PC-3 (cell line): ENCODE results near the gene CGN. TPM values are rescaled to one million over a fixed set of nuclear protein-coding genes. Genes with fewer than 3 reads are reported as not detected.

Source experiments
- ATAC-seq: fragments of 200-7000 bp; cut with Tn5 transposase; 2 replicates; pipeline ENCODE4 v1.9.1; 2020; ENCODE audit warnings: mild to moderate bottlenecking, moderate library complexity
- BruUV-seq: library from RNA; stranded (reverse); fragments of 400-500 nt; replicated peaks from 2 replicates; lab custom pipeline; 2021; lab: Mats Ljungman, UMichigan
- CTCF ChIA-PET: fragments of 300-600 bp; sonication (Branson Sonifier 250); formaldehyde crosslinking; loops from one replicate; lab custom pipeline; 2022; ENCODE audit warnings: antibody characterized with exemption; lab: Charles Lee
- POLR2A ChIA-PET: fragments of 300-600 bp; sonication (Branson Sonifier 250); formaldehyde crosslinking; loops from one replicate; lab custom pipeline; 2022; ENCODE audit warnings: antibody characterized with exemption; ENCODE audit not compliant: unreplicated experiment; lab: Charles Lee
- DNase-seq: peaks from one replicate; pipeline ENCODE4 v3.0.0-alpha.2; 2015
- H2AFZ ChIP-seq: fragments of 300-600 bp; sonication (generic); 2 replicates; pipeline ENCODE4 v1.6.0; 2016; ENCODE audit warnings: antibody characterized with exemption, low read length
- H3F3A ChIP-seq: fragments of 300-600 bp; sonication (generic); one replicate; pipeline ENCODE4 v1.6.0; 2017; ENCODE audit warnings: antibody characterized with exemption, low read length, control low read depth, mild to moderate bottlenecking; ENCODE audit not compliant: unreplicated experiment
- H3K27ac ChIP-seq: fragments of 300-600 bp; sonication (generic); 2 replicates; pipeline ENCODE4 v1.5.1; 2016; ENCODE audit warnings: mild to moderate bottlenecking, low read length
- H3K27me3 ChIP-seq: fragments of 300-600 bp; sonication (generic); 2 replicates; pipeline ENCODE4 v1.6.1; 2016; ENCODE audit warnings: low read length, mixed read lengths
- H3K36me3 ChIP-seq: fragments of 300-600 bp; sonication (generic); 2 replicates; pipeline ENCODE4 v1.6.1; 2016; ENCODE audit warnings: low read depth, mixed run types, low read length, mixed read lengths
- H3K4me1 ChIP-seq: fragments of 300-600 bp; sonication (generic); 2 replicates; pipeline ENCODE4 v1.5.1; 2016; ENCODE audit warnings: low read length; ENCODE audit not compliant: insufficient read depth
- H3K4me2 ChIP-seq: fragments of 300-600 bp; sonication (generic); 2 replicates; pipeline ENCODE4 v1.6.0; 2016; ENCODE audit warnings: low read length
- H3K4me3 ChIP-seq: fragments of 300-600 bp; sonication (generic); 2 replicates; pipeline ENCODE4 v1.5.1; 2016; ENCODE audit warnings: mild to moderate bottlenecking, low read length, mixed read lengths
- H3K79me2 ChIP-seq: fragments of 300-600 bp; sonication (generic); 2 replicates; pipeline ENCODE4 v1.6.1; 2017; ENCODE audit warnings: low read length, mixed read lengths
- H3K9ac ChIP-seq: fragments of 300-600 bp; sonication (generic); 2 replicates; pipeline ENCODE4 v1.6.0; 2016; ENCODE audit warnings: mild to moderate bottlenecking, low read length
- H3K9me2 ChIP-seq: fragments of 300-600 bp; sonication (generic); replicated peaks from 2 replicates; pipeline ENCODE4 v1.6.1; 2016; ENCODE audit warnings: mixed run types, low read length, mixed read lengths
- H3K9me3 ChIP-seq: fragments of 300-600 bp; sonication (generic); 2 replicates; pipeline ENCODE4 v1.6.1; 2016; ENCODE audit warnings: low read length, mixed read lengths
- H4K20me1 ChIP-seq: fragments of 300-600 bp; sonication (generic); 2 replicates; pipeline ENCODE4 v1.6.1; 2016; ENCODE audit warnings: low read length, mixed read lengths
- EZH2 ChIP-seq: fragments of 300-600 bp; sonication (generic); IDR thresholded peaks from one replicate; pipeline ENCODE4 v1.6.1; 2017; ENCODE audit warnings: antibody characterized with exemption, mild to moderate bottlenecking, low read length; ENCODE audit not compliant: unreplicated experiment
- EZH2phosphoT487 ChIP-seq: fragments of 300-600 bp; sonication (generic); IDR thresholded peaks from 2 replicates; pipeline ENCODE4 v1.6.1; 2018; ENCODE audit warnings: mild to moderate bottlenecking, antibody characterized with exemption, low read length, borderline replicate concordance
- intact Hi-C: fragments of 100-400 bp; cut with micrococcal nuclease; formaldehyde crosslinking; loops from 2 replicates; pipeline ENCODE4 v1.9.0; 2023
- total RNA-seq: library from RNA; depleted of rRNA; stranded (reverse); fragments of >200 nt; gene quantifications from 2 replicates; pipeline ENCODE4 v1.2.3, GENCODE V29; 2014
- TF ChIP-seq, protein P1 (sequence below): fragments of 300-600 bp; sonication (generic); conservative IDR thresholded peaks from 2 replicates; pipeline ENCODE4 v1.5.1; 2017; ENCODE audit warnings: antibody characterized with exemption, low read depth, mild to moderate bottlenecking, low read length

CGN gene
- total RNA-seq, 1 experiment from 2014 or later: 13.3 TPM

DNA sequence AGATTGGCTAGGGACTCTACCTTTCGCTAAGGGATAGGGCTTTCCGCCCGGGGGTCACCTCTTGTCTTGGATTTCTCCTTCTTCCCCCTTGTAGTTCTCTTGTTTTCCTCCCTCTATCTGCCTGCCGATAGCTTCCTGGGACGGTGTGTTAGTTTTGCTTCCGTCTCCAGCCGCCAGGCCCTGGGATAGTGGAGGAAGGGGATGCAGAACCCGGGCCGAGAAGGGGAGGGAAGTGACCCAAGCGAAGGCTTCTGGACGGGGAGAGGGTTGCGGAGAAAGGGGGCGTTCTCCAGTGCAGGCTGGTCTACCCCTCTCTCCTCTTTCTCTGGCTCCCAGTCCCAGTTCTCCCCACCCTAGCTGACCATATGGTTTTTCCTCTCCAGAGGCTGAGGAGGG, 29.8 kb downstream of the CGN start:
- Histone ChIP-seq H3K4me3 (peak overlapping the region; percentile 81), H3K9me3 (no peaks in the 10 kb centered on the region), H3K36me3 (peaks cover 6% of the 10 kb centered on the region; the same call in 1 of the 2 replicates), H3K9ac (peak overlapping the region; percentile 72), H3K4me2 (peak overlapping the region; percentile 79), H3F3A (no peaks in the 10 kb centered on the region), H3K79me2 (peaks cover 57% of the 10 kb centered on the region), H3K27ac (peak overlapping the region; percentile 86), H4K20me1 (peaks cover 34% of the 10 kb centered on the region), H3K4me1 (peaks cover 63% of the 10 kb centered on the region), H2AFZ (0 out of 2 replicates have a peak overlapping the region, but pooled peaks have one; percentile 5), H3K9me2 (no peaks in the 10 kb centered on the region), H3K27me3 (no peaks in the 10 kb centered on the region)
- CTCF ChIA-PET: interaction anchor here (0.5 kb wide), 1 partner anchor 100 kb away, joined by 3 read pairs; no protein-coding TSS in a partner anchor
- TF ChIP-seq EZH2phosphoT487 (no peak), EZH2 (no peak)
- TF ChIP-seq, protein P1, sequence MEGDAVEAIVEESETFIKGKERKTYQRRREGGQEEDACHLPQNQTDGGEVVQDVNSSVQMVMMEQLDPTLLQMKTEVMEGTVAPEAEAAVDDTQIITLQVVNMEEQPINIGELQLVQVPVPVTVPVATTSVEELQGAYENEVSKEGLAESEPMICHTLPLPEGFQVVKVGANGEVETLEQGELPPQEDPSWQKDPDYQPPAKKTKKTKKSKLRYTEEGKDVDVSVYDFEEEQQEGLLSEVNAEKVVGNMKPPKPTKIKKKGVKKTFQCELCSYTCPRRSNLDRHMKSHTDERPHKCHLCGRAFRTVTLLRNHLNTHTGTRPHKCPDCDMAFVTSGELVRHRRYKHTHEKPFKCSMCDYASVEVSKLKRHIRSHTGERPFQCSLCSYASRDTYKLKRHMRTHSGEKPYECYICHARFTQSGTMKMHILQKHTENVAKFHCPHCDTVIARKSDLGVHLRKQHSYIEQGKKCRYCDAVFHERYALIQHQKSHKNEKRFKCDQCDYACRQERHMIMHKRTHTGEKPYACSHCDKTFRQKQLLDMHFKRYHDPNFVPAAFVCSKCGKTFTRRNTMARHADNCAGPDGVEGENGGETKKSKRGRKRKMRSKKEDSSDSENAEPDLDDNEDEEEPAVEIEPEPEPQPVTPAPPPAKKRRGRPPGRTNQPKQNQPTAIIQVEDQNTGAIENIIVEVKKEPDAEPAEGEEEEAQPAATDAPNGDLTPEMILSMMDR: no peak
- DNase-seq (peak; percentile 37), ATAC-seq (no peak)
- intact Hi-C loops: loop anchor here (1.0 to 10.0 kb wide), 5 partner anchors 8 to 346 kb away; partner anchors contain the start of genes PIP5K1A, POGZ and VPS72
- POLR2A ChIA-PET: interaction anchor here (0.6 to 0.8 kb wide), 5 partner anchors 8 to 1278 kb away, joined by 3 to 4 read pairs (median 3); no protein-coding TSS in a partner anchor
- BruUV-seq: no TSS peak

DNA sequence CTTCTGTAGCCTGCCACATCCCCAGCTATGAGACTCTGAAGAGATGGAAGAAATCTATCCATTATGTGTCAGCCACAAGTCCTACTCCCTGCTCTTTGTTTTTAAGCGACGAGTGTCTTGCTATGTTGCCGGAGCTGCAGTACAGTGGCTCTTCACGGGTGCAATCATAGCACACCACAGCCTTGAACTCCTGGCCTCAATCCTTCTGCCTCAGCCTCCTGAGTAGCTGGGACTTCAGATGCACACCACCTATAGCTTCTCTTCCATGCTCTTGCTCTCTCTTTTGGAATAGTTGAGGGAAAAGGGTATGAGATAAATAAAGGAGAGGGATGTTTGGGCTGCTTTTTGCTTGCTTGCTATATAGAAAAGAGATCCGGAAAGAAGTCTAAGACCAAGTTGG, 30.6 kb downstream of the CGN start:
- Histone ChIP-seq H3F3A (peaks cover 6% of the 10 kb centered on the region), H3K9me3 (no peaks in the 10 kb centered on the region), H3K79me2 (peaks cover 65% of the 10 kb centered on the region), H3K36me3 (peaks cover 5% of the 10 kb centered on the region; the same call in 1 of the 2 replicates), H4K20me1 (peaks cover 40% of the 10 kb centered on the region), H3K27me3 (no peaks in the 10 kb centered on the region), H3K9me2 (no peaks in the 10 kb centered on the region), H3K27ac (no peak overlapping the region), H3K4me2 (peak overlapping the region; percentile 79), H3K4me3 (peak overlapping the region; percentile 81), H3K9ac (no peak overlapping the region), H3K4me1 (peaks cover 63% of the 10 kb centered on the region), H2AFZ (no peak overlapping the region)
- intact Hi-C loops: loop anchor here (2.0 to 10.0 kb wide), 4 partner anchors 33 to 347 kb away; partner anchors contain the start of genes PIP5K1A, POGZ and VPS72
- TF ChIP-seq EZH2phosphoT487: no peak
- TF ChIP-seq, protein P1: no peak
- no peak for TF ChIP-seq EZH2
- BruUV-seq: no TSS peak
- ChIA-PET CTCF (no interaction called here), POLR2A (interaction anchor here (0.8 kb wide), 1 partner anchor 27 kb away, joined by 4 read pairs; no protein-coding TSS in a partner anchor)
- no peak for DNase-seq
- no peak for ATAC-seq

DNA sequence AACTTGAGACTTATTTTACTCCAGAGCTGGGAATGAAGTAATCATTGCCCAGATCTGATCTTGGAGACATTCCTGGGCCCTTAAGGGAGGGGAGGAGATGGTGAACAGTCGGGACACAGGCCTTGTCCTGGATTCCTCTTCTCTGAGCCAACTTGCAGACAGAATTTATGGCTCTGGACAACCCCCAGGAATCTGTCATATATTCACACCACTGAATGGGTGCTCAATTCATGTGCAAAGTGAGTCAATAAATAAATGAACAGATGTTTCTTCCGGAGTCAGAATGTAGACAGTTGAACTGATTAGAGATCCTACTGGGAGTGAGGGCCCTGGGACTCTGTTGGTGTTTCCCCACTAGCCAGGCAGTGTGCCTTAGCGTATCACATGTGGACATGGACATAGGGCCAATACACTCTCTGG, 31.5 kb downstream of the CGN start:
- POLR2A ChIA-PET: no interaction called here

More for the DNA sequence above, 31.5 kb downstream of the CGN start:
- no TSS peak for BruUV-seq
- intact Hi-C loops: loop anchor here (10.0 kb wide), 1 partner anchor 348 kb away; the partner anchor contains the start of genes PIP5K1A and VPS72
- TF ChIP-seq, protein P1: no peak
- peaks cover 11% of the 10 kb centered on the region for H3F3A ChIP-seq
- H3K9me2 ChIP-seq: no peaks in the 10 kb centered on the region
- peaks cover 63% of the 10 kb centered on the region for H3K4me1 ChIP-seq
- ATAC-seq: no peak
- peaks cover 43% of the 10 kb centered on the region for H4K20me1 ChIP-seq
- H3K79me2 ChIP-seq: peaks cover 65% of the 10 kb centered on the region
- H3K9me3 ChIP-seq: no peaks in the 10 kb centered on the region
- peaks cover 5% of the 10 kb centered on the region; the same call in 1 of the 2 replicates for H3K36me3 ChIP-seq
- CTCF ChIA-PET: interaction anchor here (0.6 kb wide), 1 partner anchor 31 kb away, joined by 6 read pairs; no protein-coding TSS in a partner anchor
- H3K27me3 ChIP-seq: no peaks in the 10 kb centered on the region
- peak; percentile 84 for DNase-seq
- H3K4me3 ChIP-seq: peak overlapping the region; percentile 81
- H3K27ac ChIP-seq: no peak overlapping the region
- peak overlapping the region; percentile 79 for H3K4me2 ChIP-seq
- H3K9ac ChIP-seq: no peak overlapping the region
- no peak overlapping the region for H2AFZ ChIP-seq
